Kidney glomerular epithelial cell (primary cell): ENCODE measurements around the gene CHST15.
A peak's percentile ranks its signal among the peaks of the same experiment; 100 is the strongest.

ENCODE experiments used
- DNase-seq: peaks from one replicate; lab custom pipeline; 2025; lab: John Stamatoyannopoulos, UW

CHST15 gene

GRCh38 chr10:124065382-124066125, 27.8 kb downstream of the CHST15 start:
- DNase-seq, result no peak

- DNase-seq, result no peak
These were observed 28.7 kb downstream of the CHST15 start for GRCh38 chr10:124064676-124065075.

- DNase-seq, result peak; percentile 96
These were observed 29.4 kb downstream of the CHST15 start for GRCh38 chr10:124063750-124064603.

GRCh38 chr10:124062390-124062789, 31.0 kb downstream of the CHST15 start:
- no peak for DNase-seq

- DNase-seq, result no peak
These were observed 32.4 kb downstream of the CHST15 start for GRCh38 chr10:124061030-124061429.

- DNase-seq, result no peak
These were observed 33.2 kb downstream of the CHST15 start for GRCh38 chr10:124060148-124060720.

GRCh38 chr10:124059551-124059950, 33.8 kb downstream of the CHST15 start:
- no peak for DNase-seq

- DNase-seq, result no peak
These were observed 34.9 kb downstream of the CHST15 start for GRCh38 chr10:124058346-124059003.

GRCh38 chr10:124057601-124058000, 35.8 kb downstream of the CHST15 start:
- DNase-seq, result no peak

- no peak for DNase-seq
These were observed 36.9 kb downstream of the CHST15 start for GRCh38 chr10:124056337-124056980.

GRCh38 chr10:124053971-124054370, 39.4 kb downstream of the CHST15 start:
- DNase-seq, result no peak

GRCh38 chr10:124052561-124052960, 40.8 kb downstream of the CHST15 start:
- no peak for DNase-seq

GRCh38 chr10:124050021-124051015, 43.1 kb downstream of the CHST15 start:
- DNase-seq, result no peak

GRCh38 chr10:124049484-124049883, 43.9 kb downstream of the CHST15 start:
- DNase-seq, result peak; percentile 32

GRCh38 chr10:124048371-124049290, 44.8 kb downstream of the CHST15 start:
- DNase-seq, result no peak

- no peak for DNase-seq
These were observed 45.8 kb downstream of the CHST15 start for GRCh38 chr10:124047427-124048152.

- DNase-seq, result no peak
These were observed 47.5 kb downstream of the CHST15 start for GRCh38 chr10:124045801-124046355.

GRCh38 chr10:124045276-124045675, 48.1 kb downstream of the CHST15 start:
- DNase-seq, result no peak
